Activated naive CD4-positive, alpha-beta T cell (primary cell): Measurements from ENCODE around the gene GRIK2.

ENCODE experiments used
- DNase-seq, 4 experiments: peaks; one replicate each; lab custom pipeline; 2025; lab: John Stamatoyannopoulos, UW

GRIK2 gene

GRCh38 chr6:101400326-101401135, 7.0 kb downstream of the GRIK2 start:
- DNase-seq = no peak

- DNase-seq = no peak
Observed at GRCh38 chr6:101401171-101401570, 7.7 kb downstream of the GRIK2 start.

- no peak for DNase-seq
Observed at GRCh38 chr6:101401792-101402621, 8.5 kb downstream of the GRIK2 start.

- DNase-seq = no peak
Observed at GRCh38 chr6:101402622-101403031, 9.1 kb downstream of the GRIK2 start.

- no peak for DNase-seq
Observed at GRCh38 chr6:101403216-101403945, 9.9 kb downstream of the GRIK2 start.

- DNase-seq = no peak
Observed at GRCh38 chr6:101404775-101405174, 11.3 kb downstream of the GRIK2 start.

- no peak for DNase-seq
Observed at GRCh38 chr6:101413773-101414172, 20.3 kb downstream of the GRIK2 start.

- DNase-seq = no peak
Observed at GRCh38 chr6:101417900-101418299, 24.4 kb downstream of the GRIK2 start.

GRCh38 chr6:101422251-101422650, 28.7 kb downstream of the GRIK2 start:
- no peak for DNase-seq

GRCh38 chr6:101422811-101423210, 29.3 kb downstream of the GRIK2 start:
- DNase-seq = no peak

GRCh38 chr6:101429270-101429669, 35.8 kb downstream of the GRIK2 start:
- no peak for DNase-seq

- DNase-seq = no peak
Observed at GRCh38 chr6:101429845-101430244, 36.3 kb downstream of the GRIK2 start.

- DNase-seq = no peak
Observed at GRCh38 chr6:101433141-101433540, 39.6 kb downstream of the GRIK2 start.

GRCh38 chr6:101434601-101435000, 41.1 kb downstream of the GRIK2 start:
- no peak for DNase-seq

GRCh38 chr6:101435038-101435437, 41.5 kb downstream of the GRIK2 start:
- DNase-seq = no peak

GRCh38 chr6:101439790-101440189, 46.3 kb downstream of the GRIK2 start:
- DNase-seq = no peak

GRCh38 chr6:101443315-101443714, 49.8 kb downstream of the GRIK2 start:
- no peak for DNase-seq

- no peak for DNase-seq
Observed at GRCh38 chr6:101444717-101445116, 51.2 kb downstream of the GRIK2 start.

- no peak for DNase-seq
Observed at GRCh38 chr6:101445527-101445926, 52.0 kb downstream of the GRIK2 start.

- no peak for DNase-seq
Observed at GRCh38 chr6:101450901-101451300, 57.4 kb downstream of the GRIK2 start.

- DNase-seq = no peak
Observed at GRCh38 chr6:101451981-101452380, 58.5 kb downstream of the GRIK2 start.

- no peak for DNase-seq
Observed at GRCh38 chr6:101453221-101453620, 59.7 kb downstream of the GRIK2 start.
